ENCODE data around the gene ZNHIT1.
A peak's percentile ranks its signal among the peaks of the same experiment; 100 is the strongest.

The ZNHIT1 gene

DNA sequence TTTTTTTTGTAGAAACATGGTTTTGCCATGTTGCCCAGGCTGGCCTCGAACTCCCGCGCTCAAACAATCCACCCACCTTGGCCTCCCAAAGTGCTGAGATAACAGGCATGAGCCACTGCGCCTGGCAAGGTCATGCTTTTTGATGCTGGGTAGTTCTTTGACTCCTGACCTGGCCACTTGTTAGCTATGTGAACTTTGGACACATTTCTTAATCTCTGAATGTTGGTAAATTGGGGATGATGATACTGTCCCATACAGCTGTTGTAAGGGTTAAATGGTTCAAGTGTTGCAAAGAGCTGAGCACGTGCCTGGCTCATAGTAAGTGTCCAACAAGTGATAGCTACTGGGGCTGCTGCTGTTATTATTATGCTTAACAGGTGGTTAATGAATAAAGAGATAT lies 2.3 kb downstream of the ZNHIT1 start:
- no peak for DNase-seq

DNA sequence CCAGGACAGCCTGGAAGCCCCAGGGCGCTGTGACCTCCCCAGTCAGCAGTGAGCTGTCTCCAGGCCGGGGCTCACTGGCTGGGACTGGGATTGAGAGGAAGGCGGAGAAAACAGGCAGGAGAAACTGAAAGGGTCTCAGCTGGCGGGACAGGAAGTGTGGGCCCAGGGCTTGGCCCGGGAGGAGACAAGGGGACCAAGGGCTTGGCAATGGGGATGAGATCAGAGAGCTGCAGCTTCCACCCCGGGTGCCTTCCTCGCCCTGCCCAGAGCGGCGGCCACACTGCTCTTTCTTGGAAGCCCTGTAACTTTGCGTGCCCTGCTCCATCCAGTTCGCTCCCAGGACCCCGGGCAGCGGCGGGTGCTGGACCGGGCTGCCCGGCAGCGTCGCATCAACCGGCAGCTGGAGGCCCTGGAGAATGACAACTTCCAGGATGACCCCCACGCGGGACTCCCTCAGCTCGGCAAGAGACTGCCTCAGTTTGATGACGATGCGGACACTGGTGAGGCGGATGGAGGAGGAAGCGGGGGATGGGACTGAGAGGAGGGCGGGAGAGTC lies 4.4 kb downstream of the ZNHIT1 start:
- DNase-seq = no peak

DNA sequence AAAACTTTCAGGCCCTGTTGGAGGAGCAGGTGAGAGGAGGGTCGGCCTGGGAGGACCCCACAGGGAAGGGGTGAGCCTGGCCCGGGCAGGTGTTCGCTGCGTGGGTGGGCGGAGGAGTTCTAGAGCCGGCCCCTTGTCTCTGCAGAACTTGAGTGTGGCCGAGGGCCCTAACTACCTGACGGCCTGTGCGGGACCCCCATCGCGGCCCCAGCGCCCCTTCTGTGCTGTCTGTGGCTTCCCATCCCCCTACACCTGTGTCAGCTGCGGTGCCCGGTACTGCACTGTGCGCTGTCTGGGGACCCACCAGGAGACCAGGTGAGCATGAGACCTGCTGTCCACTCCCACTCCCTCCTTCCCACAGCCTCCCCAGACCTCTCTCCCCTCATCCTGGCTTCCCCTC lies 5.6 kb downstream of the ZNHIT1 start:
- no peak for DNase-seq

DNA sequence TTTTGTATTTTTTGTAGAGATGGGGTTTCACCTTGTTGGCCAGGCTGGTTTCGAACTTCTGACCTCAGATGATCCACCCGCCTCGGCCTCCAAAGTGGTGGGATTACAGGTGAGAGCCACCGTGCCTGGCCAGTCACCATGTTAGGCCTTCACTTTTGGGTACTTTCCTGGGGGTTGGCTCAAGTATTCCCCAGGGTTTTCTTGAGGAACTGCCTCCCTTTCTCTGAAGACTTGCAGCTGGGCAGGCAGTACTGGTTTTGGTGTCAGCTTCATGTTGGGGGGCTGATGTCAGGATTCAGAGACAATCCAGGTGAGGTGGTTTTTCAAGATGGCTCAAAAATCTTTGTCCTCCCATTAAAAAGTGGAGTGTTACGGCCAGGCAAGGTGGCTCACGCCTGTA lies 7.7 kb downstream of the ZNHIT1 start:
- no peak for DNase-seq

DNA sequence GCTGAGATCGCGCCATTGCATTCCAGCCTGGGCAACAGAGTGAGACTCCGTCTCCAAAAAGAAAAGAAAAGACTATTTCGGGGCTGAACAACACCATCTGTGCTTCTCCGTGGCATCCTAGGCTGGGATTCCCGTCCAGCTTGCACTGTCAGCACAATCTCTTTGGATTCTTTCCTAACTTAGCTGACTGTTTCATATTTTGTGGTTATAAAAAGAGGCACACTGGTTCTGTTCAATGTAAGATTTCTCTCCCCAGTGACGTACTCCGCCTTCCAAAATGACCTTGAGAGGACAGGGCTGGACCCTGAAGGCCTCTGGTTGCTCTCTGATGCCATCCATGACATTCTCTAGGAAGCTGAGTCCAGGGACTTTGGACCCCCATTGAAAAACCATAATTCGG lies 8.8 kb downstream of the ZNHIT1 start:
- DNase-seq = no peak

DNA sequence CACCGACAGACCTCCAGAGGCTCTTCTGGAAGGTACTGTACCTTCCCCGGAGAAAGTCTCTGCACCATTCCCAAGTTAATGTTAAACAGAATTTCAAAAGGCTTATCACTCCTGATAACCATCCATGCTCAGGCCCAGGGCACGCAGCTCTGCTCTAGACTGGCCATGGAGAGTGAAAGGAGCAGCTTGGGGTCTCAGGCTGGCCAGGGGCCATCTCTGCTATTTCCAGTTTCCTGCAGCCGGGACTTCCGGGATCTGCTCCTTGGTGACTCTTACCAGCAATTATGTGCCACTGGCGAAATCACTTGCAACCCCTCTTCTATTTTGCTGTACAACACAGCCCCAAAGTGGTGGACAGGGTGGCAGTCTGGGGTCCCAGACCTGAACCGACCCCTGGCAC lies 13.7 kb downstream of the ZNHIT1 start:
- no peak for DNase-seq

DNA sequence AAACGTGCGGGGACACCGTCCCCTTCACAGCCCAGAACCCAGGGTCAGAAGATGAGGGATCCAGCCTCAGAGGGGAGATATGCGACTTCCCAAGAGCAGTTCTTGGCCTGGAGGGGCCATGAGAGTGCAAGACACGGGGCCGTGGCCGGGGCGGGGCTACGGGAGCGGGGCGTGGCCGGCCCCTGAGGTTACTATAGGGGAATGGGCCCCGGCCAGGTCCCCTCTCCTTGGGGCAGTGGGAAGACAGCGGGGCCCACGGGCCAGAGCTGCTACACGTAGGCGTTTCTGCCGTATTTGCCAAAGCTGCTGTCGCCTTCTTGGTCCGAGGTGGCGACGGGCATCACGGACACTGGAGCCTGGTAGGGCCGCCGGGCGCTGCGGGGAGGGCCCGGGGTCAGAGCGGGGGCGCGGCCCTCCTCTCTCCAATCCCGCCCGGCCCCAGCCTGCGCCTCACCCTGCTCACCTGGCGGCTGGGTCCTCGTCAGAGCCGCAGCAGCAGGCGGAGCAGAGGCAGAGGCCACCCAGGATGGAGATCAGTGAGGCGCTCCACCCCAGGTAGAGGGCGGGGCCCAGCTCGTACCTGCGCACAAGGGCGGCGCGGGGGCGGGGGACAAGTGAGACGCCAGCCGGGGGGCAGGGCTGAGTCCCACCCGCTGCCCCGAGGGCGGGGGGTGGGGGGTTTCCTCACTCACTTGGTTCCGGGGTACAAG lies 14.3 kb downstream of the ZNHIT1 start:
- DNase-seq = no peak

DNA sequence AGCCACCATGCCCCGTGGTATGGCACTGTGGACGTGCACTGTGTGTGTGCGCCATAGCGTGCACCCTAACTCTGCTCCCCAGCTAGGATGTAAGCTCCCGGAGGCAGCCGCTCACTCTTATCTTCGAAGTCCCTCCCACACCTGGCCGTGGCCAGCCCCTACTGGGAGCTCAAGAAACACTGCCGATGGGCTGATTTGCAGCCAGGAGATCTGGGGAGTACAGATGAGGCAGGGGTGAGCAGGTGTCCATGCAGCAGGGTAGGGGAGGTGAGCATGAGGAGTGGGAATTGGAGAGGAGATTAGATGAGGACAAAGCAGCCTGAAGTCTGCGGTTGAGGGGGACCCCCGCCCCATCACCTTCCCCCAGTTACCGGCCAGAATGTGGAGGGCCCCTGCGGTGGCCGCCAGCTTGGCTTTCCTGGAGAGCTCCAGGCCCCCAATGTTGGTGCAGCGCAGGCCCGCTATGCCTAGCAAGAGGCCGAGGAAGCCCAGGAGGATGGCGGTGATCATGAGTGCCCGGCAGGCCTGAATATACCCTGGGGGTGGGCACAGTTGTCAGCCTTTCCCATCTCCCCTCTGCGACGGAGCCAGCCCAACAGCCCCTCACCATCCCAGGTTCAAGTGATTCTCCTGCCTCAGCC lies 16.1 kb downstream of the ZNHIT1 start:
- no peak for DNase-seq

DNA sequence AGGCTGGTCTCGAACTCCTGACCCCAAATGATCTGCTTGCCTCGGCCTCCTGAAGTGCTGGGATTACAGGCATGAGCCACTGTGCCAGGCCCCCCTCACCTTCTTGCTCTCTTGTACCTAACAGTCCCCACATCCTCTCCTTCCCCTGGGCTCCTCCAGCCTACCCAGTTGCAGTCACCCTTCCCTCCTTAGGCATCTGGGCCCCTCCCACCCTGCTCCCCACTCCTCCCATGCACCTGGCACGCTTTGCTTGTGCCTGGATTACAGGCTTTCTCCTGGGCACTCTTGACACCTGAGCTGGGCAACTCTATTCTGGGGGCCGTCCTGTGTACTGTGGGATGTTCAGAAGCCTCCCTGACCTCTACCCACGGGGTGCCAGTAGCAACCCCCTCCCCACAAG lies 16.7 kb downstream of the ZNHIT1 start:
- no peak for DNase-seq

DNA sequence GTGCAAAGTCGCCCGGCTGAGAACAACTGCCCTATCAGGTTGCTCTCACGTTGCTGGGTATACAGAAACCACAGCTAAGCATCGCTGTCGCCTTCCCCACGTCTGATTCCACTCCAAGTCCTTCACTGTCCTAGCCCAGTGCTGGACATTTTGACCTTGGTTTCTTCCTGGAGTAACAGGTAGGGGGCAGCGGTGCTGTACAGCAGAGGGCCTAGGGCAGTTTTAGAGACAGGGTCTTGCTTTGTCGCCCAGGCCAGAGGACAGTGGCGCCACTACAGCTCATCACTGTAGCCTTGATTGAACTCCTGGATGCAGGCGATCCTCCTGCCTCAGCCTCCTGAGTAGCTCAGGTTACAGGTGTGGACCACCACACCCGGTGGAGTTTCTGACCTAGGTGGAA lies 17.1 kb downstream of the ZNHIT1 start:
- peak in 1 of 2 donors; percentile 28 for DNase-seq

DNA sequence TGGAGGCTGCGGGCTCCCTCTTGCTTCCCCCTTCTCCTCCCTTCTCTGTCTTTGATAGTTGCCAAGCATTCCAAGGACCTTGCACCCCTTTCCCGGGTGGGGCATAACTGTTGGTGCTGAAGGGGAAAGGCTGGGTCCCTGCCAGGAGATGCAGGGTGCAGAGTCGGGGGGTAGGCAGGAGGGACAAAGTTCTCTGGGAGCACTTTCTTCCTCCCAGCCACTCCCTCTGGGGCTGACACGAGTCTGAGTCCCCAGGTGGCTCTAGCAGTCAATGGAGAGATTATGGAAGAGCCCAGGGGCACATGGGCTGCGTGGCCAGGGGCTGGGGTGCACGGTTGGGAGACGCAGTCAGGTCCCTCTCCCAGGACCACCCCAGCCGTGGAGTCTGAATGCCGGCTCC lies 17.6 kb downstream of the ZNHIT1 start:
- DNase-seq = no peak

DNA sequence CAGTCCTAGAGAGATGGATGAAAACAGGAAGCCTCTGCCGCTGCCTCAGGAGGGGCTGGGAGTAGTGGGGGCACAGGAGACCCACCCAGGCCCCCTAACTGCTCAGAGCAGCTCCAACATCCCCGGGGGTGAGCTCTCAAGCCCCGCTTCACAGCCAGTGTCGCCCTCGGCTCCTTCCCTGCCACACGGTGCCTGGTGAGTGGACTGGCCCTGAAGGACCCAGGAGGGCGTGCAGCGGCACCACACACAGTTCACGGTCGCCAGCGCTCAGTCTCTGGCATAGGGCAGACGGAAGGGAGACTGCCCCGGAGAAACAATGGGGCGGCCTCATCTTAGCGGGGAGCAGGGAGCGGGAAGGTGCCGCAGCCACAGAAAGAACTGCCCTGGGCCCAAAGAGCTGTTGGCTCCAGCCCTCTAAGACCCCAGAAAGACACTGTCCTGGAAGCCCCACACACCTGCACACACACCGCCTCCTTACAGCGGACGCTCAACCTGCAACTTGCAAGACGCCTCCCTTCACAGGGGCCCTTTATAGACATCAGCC lies 18.4 kb downstream of the ZNHIT1 start:
- DNase-seq = no peak

DNA sequence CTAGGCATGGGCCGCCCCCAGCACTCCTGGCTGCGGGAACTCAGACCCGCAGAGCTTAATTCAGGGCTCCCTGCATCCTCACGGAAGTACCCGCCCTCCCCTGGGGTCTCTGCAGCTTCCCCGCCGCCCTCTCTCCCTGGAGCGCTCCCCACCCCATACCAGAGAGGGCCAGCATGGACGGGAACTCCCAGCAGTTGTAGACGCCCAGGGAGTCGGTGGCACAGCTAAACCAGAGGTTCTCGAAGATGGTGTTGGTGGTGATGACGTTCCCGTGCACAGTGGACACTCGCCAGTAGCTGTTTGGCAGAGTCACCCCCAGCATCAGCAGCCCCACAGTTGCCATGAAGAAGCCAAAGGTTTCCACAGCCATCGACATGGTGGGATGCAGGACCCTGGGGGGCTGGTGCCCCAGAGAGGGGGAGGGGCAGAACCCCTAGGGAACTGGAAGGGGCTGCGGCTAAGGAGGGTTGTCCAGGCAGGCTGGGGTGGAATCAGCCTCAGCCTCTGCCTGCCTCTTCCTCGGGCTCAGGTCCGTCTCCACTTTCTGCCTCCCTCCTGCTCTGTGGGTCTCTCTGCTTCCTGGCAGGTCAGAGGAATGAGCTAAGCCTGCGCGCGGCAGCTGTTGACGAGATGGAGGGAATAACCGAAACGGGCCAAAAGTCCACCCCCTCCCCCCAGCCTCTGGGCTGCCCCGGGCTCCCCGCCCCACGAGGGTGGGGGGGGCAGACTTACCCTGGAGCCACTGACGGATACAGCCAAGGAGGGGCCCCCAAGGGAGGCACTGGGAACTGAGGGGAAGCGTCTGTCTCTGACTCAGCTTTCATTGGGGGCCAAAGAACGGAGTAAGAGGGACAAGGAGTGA lies 19.5 kb downstream of the ZNHIT1 start, which contains the start of gene CLDN15:
Gene CLDN15, minus strand, starts transcription at position 597 of the 862 bp plus-strand sequence. Its CDS starts 221 bp downstream, at position 376.
- DNase-seq = no peak

DNA sequence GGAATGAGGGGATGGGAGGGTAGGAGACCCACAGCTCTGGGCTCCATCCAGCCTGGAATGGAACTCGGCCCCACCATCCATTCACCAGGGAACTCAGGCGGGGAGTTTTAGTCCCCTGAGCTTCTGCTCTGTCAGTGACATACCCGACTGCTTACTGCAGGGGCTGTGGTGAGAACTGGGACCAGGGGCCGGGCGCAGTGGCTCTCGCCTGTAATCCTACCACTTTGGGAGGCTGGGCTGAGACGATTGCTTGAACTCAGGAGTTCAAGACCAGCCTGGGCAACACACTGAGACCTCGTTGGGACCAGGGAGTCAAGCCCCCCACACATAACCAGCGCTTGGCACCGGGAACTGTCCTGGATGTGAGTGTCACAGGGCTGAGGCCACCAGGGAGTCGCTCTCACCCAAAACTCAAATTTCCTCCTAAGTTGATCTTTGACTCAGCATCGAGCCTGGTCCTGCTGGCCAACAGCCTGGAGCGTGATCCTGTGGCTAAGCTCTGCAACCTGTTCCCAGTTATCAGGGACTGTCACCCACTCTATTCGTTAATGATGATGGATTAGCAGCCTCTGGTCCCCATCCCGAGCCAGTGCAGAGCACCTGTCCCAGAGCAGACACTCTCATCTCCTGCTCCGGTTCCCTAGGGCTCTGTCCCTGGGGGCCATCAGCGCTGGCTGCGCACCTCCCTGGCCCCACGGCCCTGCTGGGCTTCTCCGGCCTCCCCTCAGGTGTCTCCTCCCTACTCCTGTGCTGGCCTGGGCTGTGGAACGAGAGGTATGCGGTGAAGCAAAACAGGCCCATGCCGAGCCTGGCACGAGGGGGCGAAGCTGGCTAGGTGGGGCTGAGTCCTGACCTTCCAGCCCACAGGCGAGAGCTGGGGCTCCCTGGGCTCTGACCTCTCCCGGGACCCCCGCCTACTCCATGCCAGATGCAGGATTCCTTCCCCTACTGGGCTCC lies 20.5 kb downstream of the ZNHIT1 start:
- DNase-seq = no peak

DNA sequence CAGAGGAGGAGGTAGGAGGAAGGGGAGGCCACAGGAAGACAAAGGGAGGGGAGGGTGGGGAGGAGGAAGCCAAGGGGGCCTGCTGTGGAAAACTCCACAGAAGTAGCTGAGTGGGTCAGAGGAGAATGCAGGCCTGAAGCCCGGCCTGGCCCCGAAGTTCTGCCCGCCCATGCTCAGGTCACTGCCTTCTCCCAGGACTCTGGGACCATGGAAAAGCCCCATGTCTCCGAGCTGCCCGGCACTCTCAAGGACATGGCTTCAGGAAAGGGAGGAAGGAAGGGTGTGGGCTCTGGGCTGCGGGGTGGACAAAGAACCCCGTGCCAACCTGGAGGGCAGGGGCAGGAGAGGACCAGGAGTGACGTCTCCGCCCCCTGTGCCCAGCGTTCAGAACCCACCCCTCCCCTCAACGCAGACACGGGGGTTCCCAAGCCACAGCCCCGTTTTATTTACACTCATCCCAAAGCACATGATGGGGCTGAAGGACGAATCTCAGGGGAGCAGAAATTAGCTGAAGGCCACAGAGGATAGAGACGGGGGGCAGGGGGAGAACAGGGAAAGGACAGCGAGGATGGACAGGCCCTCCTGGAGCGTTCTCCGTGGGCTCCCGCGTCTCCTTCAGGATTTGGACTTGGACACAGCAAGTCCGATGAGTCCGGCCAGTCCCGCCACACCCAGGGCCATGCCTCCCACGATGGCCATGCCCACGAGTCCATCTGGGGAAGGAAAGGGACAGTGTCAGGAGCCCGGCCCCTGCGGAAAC lies 21.4 kb downstream of the ZNHIT1 start:
- no peak for DNase-seq

DNA sequence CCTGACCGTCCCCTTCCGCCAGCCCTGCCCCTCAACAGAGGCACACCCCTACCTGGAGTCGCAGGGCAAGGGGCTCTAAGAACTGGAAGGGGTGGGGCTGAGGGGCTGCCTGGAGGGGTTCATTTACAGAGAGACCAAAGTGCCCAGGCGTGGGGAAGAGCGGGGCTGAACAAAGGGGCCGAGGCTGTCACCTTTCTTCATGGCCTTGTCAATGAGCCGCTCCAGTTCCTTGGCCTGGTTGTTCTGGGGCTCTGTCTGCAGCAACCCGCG lies 21.9 kb downstream of the ZNHIT1 start:
- no peak for DNase-seq

DNA sequence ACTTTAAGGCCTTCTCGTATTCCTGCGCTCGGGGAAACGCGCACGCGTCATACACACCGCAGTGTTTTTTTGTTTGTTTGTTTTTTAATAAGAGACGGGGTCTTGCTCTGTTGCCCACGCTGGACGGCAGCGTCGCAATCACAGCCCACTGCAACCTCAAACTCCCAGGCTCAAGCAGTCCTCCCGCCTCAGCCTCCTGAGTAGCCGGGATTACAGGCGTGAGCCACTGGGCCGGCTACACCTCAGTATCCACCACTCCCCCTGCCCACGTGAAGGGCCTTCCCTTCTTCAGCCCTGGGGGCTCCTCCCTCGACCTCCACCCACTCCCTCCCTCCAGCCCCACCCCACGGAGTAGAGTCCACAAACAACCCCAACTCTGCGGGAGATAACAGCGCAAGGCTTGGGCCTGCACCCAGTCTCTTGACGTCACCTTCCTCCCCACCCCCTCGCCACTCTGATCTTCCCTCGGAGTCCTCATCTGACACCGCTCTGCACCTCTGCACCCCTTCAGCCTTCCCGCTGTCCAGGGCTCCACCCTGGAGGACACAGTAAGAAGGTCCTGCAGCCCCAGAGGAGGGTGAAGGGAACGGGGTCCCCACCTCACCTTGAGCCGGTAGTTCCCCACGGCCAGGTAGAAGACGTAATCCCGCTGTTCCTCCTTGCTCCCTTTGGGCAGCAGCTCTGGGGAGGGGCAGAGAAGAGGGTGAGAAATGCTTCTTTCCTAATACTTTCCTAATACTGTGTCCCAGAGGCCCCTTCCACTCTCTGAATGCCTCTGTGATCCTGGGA lies 22.5 kb downstream of the ZNHIT1 start:
- no peak for DNase-seq

DNA sequence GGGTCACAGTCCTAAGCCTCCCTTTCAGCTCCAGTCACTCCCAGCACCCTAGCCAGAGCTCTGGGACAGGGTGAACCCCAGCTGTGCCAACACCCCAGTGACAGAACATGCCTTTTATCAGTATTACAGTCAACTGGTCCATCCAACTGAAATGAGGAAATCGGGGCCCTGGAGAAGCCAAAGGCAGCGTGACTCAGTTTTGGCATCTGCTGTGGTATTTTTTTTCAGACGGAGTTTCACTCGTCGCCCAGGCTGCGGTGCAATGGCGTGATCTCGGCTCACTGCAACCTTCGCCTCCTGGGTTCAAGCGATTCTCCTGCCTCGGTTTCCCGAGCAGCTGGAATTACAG lies 23.0 kb downstream of the ZNHIT1 start:
- DNase-seq = peak; percentile 71 to 78

DNA sequence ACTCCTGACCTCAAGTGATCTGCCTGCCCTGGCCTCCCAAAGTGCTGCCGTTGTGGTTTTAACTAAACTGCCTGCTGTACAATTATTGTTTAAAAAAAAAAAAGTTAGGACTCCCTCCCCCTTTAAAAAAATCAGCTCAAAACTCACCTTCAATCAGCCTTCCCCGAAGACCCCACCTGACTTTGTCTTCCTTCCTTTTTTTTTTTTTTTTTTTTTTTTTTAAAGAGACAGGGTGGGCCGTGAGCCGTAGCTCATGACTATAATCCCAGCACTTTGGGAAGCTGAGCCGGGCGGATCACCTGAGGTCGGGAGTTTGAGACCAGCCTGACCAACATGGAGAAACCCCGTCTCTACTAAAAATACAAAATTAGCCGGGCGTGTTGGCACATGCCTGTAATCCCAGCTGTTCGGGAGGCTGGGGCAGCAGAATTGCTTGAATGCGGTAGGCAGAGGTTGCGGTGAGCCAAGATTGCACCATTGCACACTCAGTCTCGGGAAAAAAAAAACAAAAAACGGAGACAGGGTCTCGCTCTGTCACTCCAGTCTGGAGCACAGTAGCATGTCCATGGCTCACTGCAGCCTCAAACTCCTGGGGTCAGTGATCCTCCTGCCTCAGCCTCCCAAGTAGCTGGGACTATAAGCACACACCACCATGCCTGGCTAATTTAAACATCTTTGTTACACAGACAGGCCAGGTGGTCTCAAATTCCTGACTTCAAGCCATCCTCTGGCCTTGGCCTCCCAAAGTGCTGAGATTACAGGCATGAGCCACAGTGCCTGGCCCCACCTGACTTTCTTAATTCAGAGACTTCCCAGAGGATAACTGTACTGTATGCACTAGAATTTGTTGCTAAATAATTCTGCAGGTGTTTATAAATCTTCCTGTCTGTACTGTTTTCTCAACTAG lies 23.7 kb downstream of the ZNHIT1 start:
- no peak for DNase-seq

Data from inflammatory macrophage treated with lipopolysaccharide for 1 hour (primary cell).